Panc1 (cell line): ENCODE data around the gene MIER2. TPM values are rescaled to one million over a fixed set of nuclear protein-coding genes. Genes with fewer than 3 reads are reported as not detected.

ENCODE experiments used
- ATAC-seq: fragments of 200-7000 bp; cut with Tn5 transposase; 2 replicates; pipeline ENCODE4 v1.9.1; 2020; ENCODE audit warnings: mild to moderate bottlenecking, moderate library complexity
- BruUV-seq: library from RNA; stranded (reverse); fragments of 400-500 nt; replicated peaks from 2 replicates; lab custom pipeline; 2021; lab: Mats Ljungman, UMichigan
- CTCF ChIA-PET: fragments of 300-600 bp; sonication (Branson Sonifier 250); formaldehyde crosslinking; loops from one replicate; lab custom pipeline; 2022; ENCODE audit warnings: antibody characterized with exemption; lab: Charles Lee
- POLR2A ChIA-PET: fragments of 300-600 bp; sonication (Branson Sonifier 250); formaldehyde crosslinking; loops from one replicate; lab custom pipeline; 2022; ENCODE audit warnings: antibody characterized with exemption; lab: Charles Lee
- DNase-seq: peaks from one replicate; pipeline ENCODE4 v3.0.0-alpha.2; 2010; ENCODE audit warnings: low read depth, low spot score
- H3K27ac ChIP-seq: 2 replicates; pipeline ENCODE4 v1.5.1; 2011; ENCODE audit warnings: mild to moderate bottlenecking, low read length, inconsistent platforms
- H3K27me3 ChIP-seq: fragments of 200-500 bp; sonication (Bioruptor generic); 2 replicates; pipeline ENCODE4 v1.6.0; 2014; ENCODE audit warnings: low read length, inconsistent platforms; ENCODE audit not compliant: control insufficient read depth, insufficient read depth
- H3K36me3 ChIP-seq: fragments of 200-500 bp; sonication (Bioruptor generic); 2 replicates; pipeline ENCODE4 v1.5.1; 2014; ENCODE audit warnings: inconsistent platforms, mild to moderate bottlenecking, low read length, moderate library complexity; ENCODE audit not compliant: control insufficient read depth, insufficient read depth
- H3K4me1 ChIP-seq: 2 replicates; pipeline ENCODE4 v1.5.1; 2011; ENCODE audit warnings: inconsistent platforms, mild to moderate bottlenecking, low read length, moderate library complexity; ENCODE audit not compliant: control insufficient read depth, insufficient read depth
- H3K4me3 ChIP-seq, 2 experiments: 2 replicates each; pipeline ENCODE4 v1.5.1; 2011 to 2012; ENCODE audit warnings: low read depth in 2 of 2, low read length in 2 of 2, mild to moderate bottlenecking in 2 of 2, inconsistent platforms in 1 of 2, moderate library complexity in 1 of 2
- H3K9me3 ChIP-seq: fragments of 200-500 bp; sonication (Bioruptor generic); 2 replicates; pipeline ENCODE4 v1.5.1; 2014; ENCODE audit warnings: low read depth, mild to moderate bottlenecking, inconsistent platforms, low read length, moderate library complexity; ENCODE audit not compliant: control insufficient read depth, insufficient read depth
- POLR2AphosphoS5 ChIP-seq: IDR thresholded peaks from 2 replicates; pipeline ENCODE4 v1.6.1; 2012; ENCODE audit warnings: mild to moderate bottlenecking, low read depth, low read length, moderate library complexity
- SIN3A ChIP-seq: IDR thresholded peaks from 2 replicates; pipeline ENCODE4 v1.6.1; 2012; ENCODE audit warnings: low read depth, mild to moderate bottlenecking, low read length, moderate library complexity, borderline replicate concordance; ENCODE audit not compliant: insufficient read depth
- TCF7L2 ChIP-seq: IDR thresholded peaks from 2 replicates; pipeline ENCODE4 v1.6.1; 2011; ENCODE audit warnings: mild to moderate bottlenecking, low read depth, low read length, inconsistent platforms
- in situ Hi-C: cut with HindIII; loops from 2 replicates; pipeline ENCODE4 v1.10.0; 2016; ENCODE audit warnings: low sequenced_read_pairs, low pct_unique_long_range_greater_than_20kb
- intact Hi-C: fragments of 100-400 bp; cut with micrococcal nuclease; formaldehyde crosslinking; loops from one replicate; pipeline ENCODE4 v1.10.0; 2022; ENCODE audit not compliant: unreplicated experiment
- total RNA-seq: library from RNA; stranded (reverse); gene quantifications from one replicate; pipeline ENCODE4 v1.2.1, GENCODE V29; 2021; ENCODE audit not compliant: unreplicated experiment
- TF ChIP-seq, protein P1 (sequence below): fragments of 450-650 bp; IDR thresholded peaks from 2 replicates; pipeline ENCODE4 v1.5.1; 2017; ENCODE audit warnings: mild to moderate bottlenecking
- TF ChIP-seq, protein P2 (sequence below), 2 experiments: IDR thresholded peaks; 2 replicates each; pipeline ENCODE4 v1.6.1; 2011 to 2012; ENCODE audit warnings: low read depth in 2 of 2, control low read depth in 1 of 2, low read length in 1 of 2, mild to moderate bottlenecking in 1 of 2, moderate library complexity in 1 of 2; ENCODE audit not compliant: insufficient read depth in 1 of 2

MIER2 gene
- total RNA-seq, 1 experiment from 2014 or later = 32.1 TPM

GRCh38 chr19:279656-280055 lies 64.9 kb downstream of the MIER2 start:
- Histone ChIP-seq H3K9me3 (no peaks in the 10 kb centered on the region), H3K27me3 (no peaks in the 10 kb centered on the region), H3K4me1 (no peaks in the 10 kb centered on the region), H3K27ac (no peak overlapping the region), H3K36me3 (0 out of 2 replicates have a peak, but pooled peaks cover 2% of the 10 kb centered on the region), H3K4me3 (no peak overlapping the region)
- ChIA-PET CTCF (no interaction called here), POLR2A (no interaction called here)
- in situ Hi-C loops = no loop called here
- DNase-seq = no peak
- TF ChIP-seq, protein P1, sequence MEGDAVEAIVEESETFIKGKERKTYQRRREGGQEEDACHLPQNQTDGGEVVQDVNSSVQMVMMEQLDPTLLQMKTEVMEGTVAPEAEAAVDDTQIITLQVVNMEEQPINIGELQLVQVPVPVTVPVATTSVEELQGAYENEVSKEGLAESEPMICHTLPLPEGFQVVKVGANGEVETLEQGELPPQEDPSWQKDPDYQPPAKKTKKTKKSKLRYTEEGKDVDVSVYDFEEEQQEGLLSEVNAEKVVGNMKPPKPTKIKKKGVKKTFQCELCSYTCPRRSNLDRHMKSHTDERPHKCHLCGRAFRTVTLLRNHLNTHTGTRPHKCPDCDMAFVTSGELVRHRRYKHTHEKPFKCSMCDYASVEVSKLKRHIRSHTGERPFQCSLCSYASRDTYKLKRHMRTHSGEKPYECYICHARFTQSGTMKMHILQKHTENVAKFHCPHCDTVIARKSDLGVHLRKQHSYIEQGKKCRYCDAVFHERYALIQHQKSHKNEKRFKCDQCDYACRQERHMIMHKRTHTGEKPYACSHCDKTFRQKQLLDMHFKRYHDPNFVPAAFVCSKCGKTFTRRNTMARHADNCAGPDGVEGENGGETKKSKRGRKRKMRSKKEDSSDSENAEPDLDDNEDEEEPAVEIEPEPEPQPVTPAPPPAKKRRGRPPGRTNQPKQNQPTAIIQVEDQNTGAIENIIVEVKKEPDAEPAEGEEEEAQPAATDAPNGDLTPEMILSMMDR = no peak
- TF ChIP-seq SIN3A (no peak), TCF7L2 (no peak), POLR2AphosphoS5 (no peak)
- TF ChIP-seq, protein P2, sequence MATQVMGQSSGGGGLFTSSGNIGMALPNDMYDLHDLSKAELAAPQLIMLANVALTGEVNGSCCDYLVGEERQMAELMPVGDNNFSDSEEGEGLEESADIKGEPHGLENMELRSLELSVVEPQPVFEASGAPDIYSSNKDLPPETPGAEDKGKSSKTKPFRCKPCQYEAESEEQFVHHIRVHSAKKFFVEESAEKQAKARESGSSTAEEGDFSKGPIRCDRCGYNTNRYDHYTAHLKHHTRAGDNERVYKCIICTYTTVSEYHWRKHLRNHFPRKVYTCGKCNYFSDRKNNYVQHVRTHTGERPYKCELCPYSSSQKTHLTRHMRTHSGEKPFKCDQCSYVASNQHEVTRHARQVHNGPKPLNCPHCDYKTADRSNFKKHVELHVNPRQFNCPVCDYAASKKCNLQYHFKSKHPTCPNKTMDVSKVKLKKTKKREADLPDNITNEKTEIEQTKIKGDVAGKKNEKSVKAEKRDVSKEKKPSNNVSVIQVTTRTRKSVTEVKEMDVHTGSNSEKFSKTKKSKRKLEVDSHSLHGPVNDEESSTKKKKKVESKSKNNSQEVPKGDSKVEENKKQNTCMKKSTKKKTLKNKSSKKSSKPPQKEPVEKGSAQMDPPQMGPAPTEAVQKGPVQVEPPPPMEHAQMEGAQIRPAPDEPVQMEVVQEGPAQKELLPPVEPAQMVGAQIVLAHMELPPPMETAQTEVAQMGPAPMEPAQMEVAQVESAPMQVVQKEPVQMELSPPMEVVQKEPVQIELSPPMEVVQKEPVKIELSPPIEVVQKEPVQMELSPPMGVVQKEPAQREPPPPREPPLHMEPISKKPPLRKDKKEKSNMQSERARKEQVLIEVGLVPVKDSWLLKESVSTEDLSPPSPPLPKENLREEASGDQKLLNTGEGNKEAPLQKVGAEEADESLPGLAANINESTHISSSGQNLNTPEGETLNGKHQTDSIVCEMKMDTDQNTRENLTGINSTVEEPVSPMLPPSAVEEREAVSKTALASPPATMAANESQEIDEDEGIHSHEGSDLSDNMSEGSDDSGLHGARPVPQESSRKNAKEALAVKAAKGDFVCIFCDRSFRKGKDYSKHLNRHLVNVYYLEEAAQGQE (IDR thresholded peaks at IDR 0.05; ENCODE audit: insufficient read depth in 1 of 2, low read depth in 2 of 2, low read length in 1 of 2) = no peak
- no TSS peak for BruUV-seq
- intact Hi-C loops = no loop called here
- no peak for ATAC-seq

DNA sequence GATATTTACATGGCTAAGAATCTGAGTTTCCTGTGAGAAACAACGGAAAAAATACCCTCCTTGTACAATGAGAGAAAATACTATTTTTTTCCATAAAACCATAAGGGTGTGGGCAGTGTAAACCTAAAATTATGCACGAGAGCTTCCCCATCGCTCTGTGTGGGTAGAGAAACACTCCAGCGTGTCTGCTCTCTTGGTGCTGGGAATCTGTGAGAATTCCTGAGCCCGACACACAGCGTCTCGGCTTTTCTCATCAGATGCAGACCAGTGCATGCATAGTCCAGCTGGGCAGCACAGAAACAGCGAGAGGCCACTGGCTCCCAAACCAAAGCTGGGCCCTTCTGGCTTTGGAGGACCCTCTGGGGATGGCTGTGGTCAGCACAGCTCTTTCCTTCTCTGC lies 65.4 kb downstream of the MIER2 start:
- in situ Hi-C loops (no loop called here), intact Hi-C loops (no loop called here)
- Histone ChIP-seq H3K4me3 (no peak overlapping the region), H3K9me3 (no peaks in the 10 kb centered on the region), H3K36me3 (0 out of 2 replicates have a peak, but pooled peaks cover 2% of the 10 kb centered on the region), H3K27me3 (no peaks in the 10 kb centered on the region), H3K4me1 (no peaks in the 10 kb centered on the region), H3K27ac (no peak overlapping the region)
- ChIA-PET CTCF (no interaction called here), POLR2A (no interaction called here)
- TF ChIP-seq TCF7L2 (no peak), SIN3A (no peak), POLR2AphosphoS5 (no peak)
- TF ChIP-seq, protein P1 = no peak
- TF ChIP-seq, protein P2 (IDR thresholded peaks at IDR 0.05; ENCODE audit: insufficient read depth in 1 of 2, low read depth in 2 of 2, low read length in 1 of 2) = no peak
- BruUV-seq = no TSS peak
- ATAC-seq (no peak), DNase-seq (no peak)
